Neural cell (in vitro differentiated cells): ENCODE measurements around the gene PIK3C2G. TPM values are rescaled to one million over a fixed set of nuclear protein-coding genes. Genes with fewer than 3 reads are reported as not detected.

Experiments used
- H2AFZ ChIP-seq: fragments of 200-600, 300-800 bp; sonication (generic), shearing (Covaris generic); 2 replicates; pipeline ENCODE4 v1.6.0; 2014; ENCODE audit warnings: low read depth, mild to moderate bottlenecking, antibody characterized with exemption, low read length, moderate library complexity
- H3F3A ChIP-seq: fragments of 200-600 bp; shearing (Covaris generic); 2 replicates; pipeline ENCODE4 v1.6.1; 2016; ENCODE audit warnings: mild to moderate bottlenecking, moderate library complexity, mixed read lengths, antibody characterized with exemption, low read length; ENCODE audit not compliant: insufficient read depth, poor library complexity, severe bottlenecking
- H3K27ac ChIP-seq: fragments of 200-600, 300-800 bp; sonication (generic), shearing (Covaris generic); 2 replicates; pipeline ENCODE4 v1.5.1; 2014; ENCODE audit warnings: mild to moderate bottlenecking, low read length, moderate library complexity
- H3K27me3 ChIP-seq: fragments of 300-800, 200-600 bp; sonication (generic), shearing (Covaris generic); 2 replicates; pipeline ENCODE4 v1.6.0; 2014; ENCODE audit warnings: mild to moderate bottlenecking, low read depth, low read length, moderate library complexity; ENCODE audit not compliant: insufficient read depth
- H3K36me3 ChIP-seq: fragments of 300-800, 200-600 bp; sonication (generic), shearing (Covaris generic); 2 replicates; pipeline ENCODE4 v1.5.1; 2014; ENCODE audit warnings: mild to moderate bottlenecking, antibody characterized with exemption, low read length, moderate library complexity; ENCODE audit not compliant: insufficient read depth
- H3K4me2 ChIP-seq: fragments of 300-800, 200-600 bp; sonication (generic), shearing (Covaris generic); 2 replicates; pipeline ENCODE4 v1.6.0; 2014; ENCODE audit warnings: mild to moderate bottlenecking, low read length
- H3K4me3 ChIP-seq: fragments of 300-800, 200-600 bp; sonication (generic), shearing (Covaris generic); 2 replicates; pipeline ENCODE4 v1.5.1; 2014; ENCODE audit warnings: mild to moderate bottlenecking, low read length, moderate library complexity
- H3K79me2 ChIP-seq: fragments of 200-600 bp; shearing (Covaris generic); replicated peaks from 2 replicates; pipeline ENCODE4 v1.6.0; 2014; ENCODE audit warnings: mild to moderate bottlenecking, low read length, moderate library complexity; ENCODE audit not compliant: insufficient read depth
- H3K9ac ChIP-seq: fragments of 300-800, 200-600 bp; sonication (generic), shearing (Covaris generic); 2 replicates; pipeline ENCODE4 v1.6.1; 2016; ENCODE audit warnings: mild to moderate bottlenecking, low read length, mixed read lengths
- H3K9me2 ChIP-seq: fragments of 200-600 bp; shearing (Covaris generic); 2 replicates; pipeline ENCODE4 v1.6.1; 2016; ENCODE audit warnings: mild to moderate bottlenecking, low read length, mixed read lengths; ENCODE audit not compliant: insufficient read depth
- H3K9me3 ChIP-seq: fragments of 200-600, 300-800 bp; sonication (generic), shearing (Covaris generic); 2 replicates; pipeline ENCODE4 v1.6.1; 2016; ENCODE audit warnings: mild to moderate bottlenecking, mixed run types, low read length, moderate library complexity, mixed read lengths
- H4K20me1 ChIP-seq: fragments of 200-600 bp; shearing (Covaris generic); 2 replicates; pipeline ENCODE4 v1.6.1; 2016; ENCODE audit warnings: mild to moderate bottlenecking, mixed run types; ENCODE audit not compliant: insufficient read depth
- CTCF ChIP-seq: fragments of 450-650 bp; IDR thresholded peaks from 2 replicates; pipeline ENCODE4 v1.5.1; 2014; ENCODE audit warnings: antibody characterized with exemption, mild to moderate bottlenecking, moderate library complexity; ENCODE audit not compliant: poor library complexity, severe bottlenecking
- EP300 ChIP-seq: fragments of 450-650 bp; conservative IDR thresholded peaks from 2 replicates; pipeline ENCODE4 v1.6.1; 2014; ENCODE audit warnings: antibody characterized with exemption, mild to moderate bottlenecking, moderate library complexity; ENCODE audit not compliant: poor library complexity, severe bottlenecking
- EZH2 ChIP-seq: fragments of 200-600, 300-800 bp; shearing (Covaris generic), sonication (generic); IDR thresholded peaks from 2 replicates; pipeline ENCODE4 v1.6.1; 2014; ENCODE audit warnings: antibody characterized with exemption, low read length, borderline replicate concordance, mild to moderate bottlenecking; ENCODE audit not compliant: insufficient read depth, poor library complexity, severe bottlenecking
- MXI1 ChIP-seq: fragments of 450-650 bp; conservative IDR thresholded peaks from 2 replicates; pipeline ENCODE4 v1.6.1; 2014; ENCODE audit warnings: antibody characterized with exemption, mild to moderate bottlenecking; ENCODE audit not compliant: poor library complexity, severe bottlenecking
- POLR2AphosphoS5 ChIP-seq: IDR thresholded peaks from 2 replicates; pipeline ENCODE4 v1.6.1; 2012
- RAD21 ChIP-seq: fragments of 450-650 bp; conservative IDR thresholded peaks from 2 replicates; pipeline ENCODE4 v1.6.1; 2014; ENCODE audit warnings: antibody characterized with exemption, mild to moderate bottlenecking, moderate library complexity
- REST ChIP-seq: IDR thresholded peaks from 2 replicates; pipeline ENCODE4 v1.6.1; 2012; ENCODE audit warnings: borderline replicate concordance
- SMC3 ChIP-seq: fragments of 450-650 bp; conservative IDR thresholded peaks from 2 replicates; pipeline ENCODE4 v1.6.1; 2014; ENCODE audit warnings: antibody characterized with exemption, mild to moderate bottlenecking, moderate library complexity; ENCODE audit not compliant: poor library complexity
- TAF1 ChIP-seq: IDR thresholded peaks from 2 replicates; pipeline ENCODE4 v1.6.1; 2012; ENCODE audit warnings: low read depth
- polyA plus RNA-seq: library from polyadenylated mRNA; depleted of rRNA; stranded (reverse); fragments of >200 nt; gene quantifications from 2 replicates; pipeline ENCODE4 v1.2.3, GENCODE V29; 2014

Gene PIK3C2G
- polyA plus RNA-seq, 1 donor from 2014 or later: not detected

GRCh38 chr12:18612971-18613370 lies 351.7 kb downstream of the PIK3C2G start:
- no peaks in the 10 kb centered on the region for H3K9me2 ChIP-seq
- no peaks in the 10 kb centered on the region for H3K27me3 ChIP-seq
- no peaks in the 10 kb centered on the region for H4K20me1 ChIP-seq
- H3K4me3 ChIP-seq: no peak overlapping the region
- no peak overlapping the region for H3K4me2 ChIP-seq
- H3K27ac ChIP-seq: no peak overlapping the region
- H3K36me3 ChIP-seq: no peaks in the 10 kb centered on the region
- no peaks in the 10 kb centered on the region for H3K79me2 ChIP-seq
- no peaks in the 10 kb centered on the region for H3F3A ChIP-seq
- no peak overlapping the region for H2AFZ ChIP-seq
- TF ChIP-seq SMC3 (no peak), EP300 (no peak), MXI1 (no peak), REST (no peak), EZH2 (no peak), CTCF (no peak)
- H3K9me3 ChIP-seq: no peaks in the 10 kb centered on the region
- H3K9ac ChIP-seq: no peak overlapping the region

DNA sequence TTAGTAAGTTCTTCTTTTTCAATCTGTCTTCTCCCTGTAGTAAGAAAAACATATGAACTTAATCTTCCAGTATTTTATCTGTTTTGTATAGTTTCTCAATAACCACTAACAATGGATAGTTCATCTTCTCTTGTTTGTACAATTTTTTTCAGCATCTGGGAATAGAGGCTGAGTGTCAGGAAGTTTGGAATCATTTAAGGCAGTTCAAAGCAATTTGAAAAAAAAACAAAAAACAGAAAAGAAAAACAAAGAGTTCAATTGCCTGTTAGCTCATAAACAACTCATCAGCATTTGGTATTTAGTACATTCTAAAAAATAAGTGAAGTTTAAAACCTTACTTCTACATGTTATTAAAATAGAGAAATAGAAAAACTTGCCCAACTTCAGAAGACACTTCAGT lies 359.7 kb downstream of the PIK3C2G start:
- Histone ChIP-seq H3K9ac (no peak overlapping the region), H3K27ac (no peak overlapping the region), H3F3A (no peaks in the 10 kb centered on the region), H2AFZ (no peak overlapping the region), H3K27me3 (no peaks in the 10 kb centered on the region), H3K36me3 (no peaks in the 10 kb centered on the region), H3K79me2 (no peaks in the 10 kb centered on the region), H3K4me2 (no peak overlapping the region), H3K9me2 (no peaks in the 10 kb centered on the region), H3K9me3 (no peaks in the 10 kb centered on the region), H3K4me3 (no peak overlapping the region), H4K20me1 (no peaks in the 10 kb centered on the region)
- TF ChIP-seq EP300 (no peak), POLR2AphosphoS5 (no peak), EZH2 (no peak), MXI1 (no peak), SMC3 (no peak), TAF1 (no peak), CTCF (no peak), RAD21 (no peak), REST (no peak)
